ENCODE data around the gene EML4. TPM values are rescaled to one million over a fixed set of nuclear protein-coding genes. Genes with fewer than 3 reads are reported as not detected.

Gene EML4
- total and polyA plus RNA-seq, 9 of the 15 experiments (the other 6 are each of a cell fraction or from before 2014, with no cell fraction given) = 14.7 to 48.3 (median 36.5) TPM

DNA sequence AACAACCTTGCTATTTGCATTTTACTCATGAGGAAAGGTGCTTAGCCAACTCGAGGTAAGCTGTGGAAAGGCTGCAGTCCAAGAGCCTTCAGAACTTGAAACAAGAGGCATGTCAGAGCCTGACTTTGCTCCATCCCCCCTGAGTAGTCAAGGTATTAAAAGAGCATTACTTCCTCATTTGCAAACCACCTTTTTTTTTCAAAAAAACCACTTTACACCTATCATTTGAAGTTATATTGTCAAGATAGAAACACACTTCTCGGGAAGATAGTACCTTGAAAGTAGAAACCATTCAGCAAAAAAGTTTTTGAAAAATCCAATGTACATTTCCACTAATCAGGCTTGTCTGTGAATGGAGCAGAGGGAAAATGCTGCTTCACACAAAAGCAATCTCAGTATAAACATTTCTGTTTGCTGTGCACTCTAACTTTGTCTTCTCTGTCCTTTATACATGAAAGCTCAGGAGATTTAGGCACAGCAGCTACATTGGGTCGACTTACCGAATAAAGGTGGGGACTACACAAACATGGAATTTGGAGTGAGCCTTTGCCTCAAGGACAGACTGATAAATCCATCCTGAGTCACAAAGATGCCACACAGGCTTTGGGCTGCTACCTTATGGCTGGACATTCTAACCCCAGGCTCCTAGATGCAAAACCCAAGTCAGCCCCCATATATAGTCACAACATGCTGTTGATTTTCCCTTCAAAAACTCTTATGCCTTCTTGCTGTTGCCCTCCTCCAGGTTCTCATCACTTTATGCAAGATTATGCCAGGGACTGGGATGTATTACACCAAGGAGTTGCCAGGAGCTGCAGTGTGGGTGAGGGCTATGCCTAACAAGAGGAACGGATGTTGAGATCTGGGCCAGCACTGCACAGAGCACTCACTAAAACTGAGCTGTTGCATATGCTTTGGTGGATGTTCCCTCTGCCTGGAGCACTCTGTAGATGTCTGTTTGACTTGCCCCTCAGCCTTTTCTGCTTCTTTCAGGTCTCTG is 41.4 kb upstream of the EML4 start:
- ChIA-PET POLR2A (interaction anchor here (0.6 kb wide), 1 partner anchor 71 kb away, joined by 3 read pairs; no protein-coding TSS in a partner anchor), CTCF (ENCODE audit: low intra/inter-chr PET ratio) (no interaction called here)
- intact Hi-C loops (cut with micrococcal nuclease) = no loop called here
- Histone ChIP-seq H4K20me1 (replicated peaks; ENCODE audit: control insufficient read depth, insufficient read depth, low read length) (no peaks in the 10 kb centered on the region), H3K36me3 (ENCODE audit: control insufficient read depth, insufficient read depth, low read length) (no peaks in the 10 kb centered on the region), H3K27me3 (ENCODE audit: control insufficient read depth in 2 of 2, insufficient read depth in 2 of 2, low read length in 2 of 2) (peaks cover 13 to 23% of the 10 kb centered on the region in 2 experiments; a peak in 3 of 5 replicates), H3K9me1 (ENCODE audit: control insufficient read depth, insufficient read depth, low read length) (no peaks in the 10 kb centered on the region), H3K4me3 (no peak overlapping the region), H3K9me3 (replicated peaks; ENCODE audit: control insufficient read depth, insufficient read depth, low read depth, low read length) (no peaks in the 10 kb centered on the region), H3K9ac (ENCODE audit: insufficient read depth in 1 of 2, low read depth in 2 of 2, low read length in 2 of 2) (no peak overlapping the region), H3K4me2 (ENCODE audit: insufficient read depth, low read length) (no peak overlapping the region), H2AFZ (ENCODE audit: low read depth, low read length) (no peak overlapping the region), H3K27ac (ENCODE audit: extremely low read depth, low read depth, low read length) (no peak overlapping the region), H3K79me2 (ENCODE audit: control insufficient read depth, insufficient read depth, low read length) (no peaks in the 10 kb centered on the region), H3K4me1 (replicated peaks in 1 of 2; ENCODE audit: control insufficient read depth in 2 of 2, insufficient read depth in 2 of 2, low read length in 2 of 2) (peaks cover 9% of the 10 kb centered on the region in 2 experiments)
- ATAC-seq (no peak), FAIRE-seq (no peak), DNase-seq (ENCODE audit: extremely low read depth in 1 of 4, low spot score in 3 of 4) (no peak)
- in situ Hi-C loops (cut with MboI) = no loop called here
- 4% methylated on average over 5 of the region's 5 CpGs for WGBS (ENCODE audit: insufficient coverage, low coverage, missing lambda C conversion rate)
- BruUV-seq (replicated peaks) = no TSS peak
- TF ChIP-seq, protein P1, sequence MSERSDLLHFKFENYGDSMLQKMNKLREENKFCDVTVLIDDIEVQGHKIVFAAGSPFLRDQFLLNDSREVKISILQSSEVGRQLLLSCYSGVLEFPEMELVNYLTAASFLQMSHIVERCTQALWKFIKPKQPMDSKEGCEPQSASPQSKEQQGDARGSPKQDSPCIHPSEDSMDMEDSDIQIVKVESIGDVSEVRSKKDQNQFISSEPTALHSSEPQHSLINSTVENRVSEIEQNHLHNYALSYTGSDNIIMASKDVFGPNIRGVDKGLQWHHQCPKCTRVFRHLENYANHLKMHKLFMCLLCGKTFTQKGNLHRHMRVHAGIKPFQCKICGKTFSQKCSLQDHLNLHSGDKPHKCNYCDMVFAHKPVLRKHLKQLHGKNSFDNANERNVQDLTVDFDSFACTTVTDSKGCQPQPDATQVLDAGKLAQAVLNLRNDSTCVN (CRISPR knock-in tag; IDR thresholded peaks at IDR 0.05) = no peak
- TF ChIP-seq ZNF644 (tag; IDR thresholded peaks at IDR 0.05; ENCODE audit: low read depth) (no peak), KHSRP (IDR thresholded peaks at IDR 0.05) (no peak), ELF4 (CRISPR knock-in tag; IDR thresholded peaks at IDR 0.05) (no peak), ZBTB8A (IDR thresholded peaks at IDR 0.05; ENCODE audit: partially characterized antibody) (no peak), TCFL5 (CRISPR knock-in tag; conservative IDR thresholded peaks at IDR 0.05) (no peak), PTTG1 (tag; IDR thresholded peaks at IDR 0.05; ENCODE audit: low read depth) (no peak)
- TF ChIP-seq, protein P2, sequence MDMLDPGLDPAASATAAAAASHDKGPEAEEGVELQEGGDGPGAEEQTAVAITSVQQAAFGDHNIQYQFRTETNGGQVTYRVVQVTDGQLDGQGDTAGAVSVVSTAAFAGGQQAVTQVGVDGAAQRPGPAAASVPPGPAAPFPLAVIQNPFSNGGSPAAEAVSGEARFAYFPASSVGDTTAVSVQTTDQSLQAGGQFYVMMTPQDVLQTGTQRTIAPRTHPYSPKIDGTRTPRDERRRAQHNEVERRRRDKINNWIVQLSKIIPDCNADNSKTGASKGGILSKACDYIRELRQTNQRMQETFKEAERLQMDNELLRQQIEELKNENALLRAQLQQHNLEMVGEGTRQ (CRISPR knock-in tag; IDR thresholded peaks at IDR 0.05) = no peak
- TF ChIP-seq, protein P3, sequence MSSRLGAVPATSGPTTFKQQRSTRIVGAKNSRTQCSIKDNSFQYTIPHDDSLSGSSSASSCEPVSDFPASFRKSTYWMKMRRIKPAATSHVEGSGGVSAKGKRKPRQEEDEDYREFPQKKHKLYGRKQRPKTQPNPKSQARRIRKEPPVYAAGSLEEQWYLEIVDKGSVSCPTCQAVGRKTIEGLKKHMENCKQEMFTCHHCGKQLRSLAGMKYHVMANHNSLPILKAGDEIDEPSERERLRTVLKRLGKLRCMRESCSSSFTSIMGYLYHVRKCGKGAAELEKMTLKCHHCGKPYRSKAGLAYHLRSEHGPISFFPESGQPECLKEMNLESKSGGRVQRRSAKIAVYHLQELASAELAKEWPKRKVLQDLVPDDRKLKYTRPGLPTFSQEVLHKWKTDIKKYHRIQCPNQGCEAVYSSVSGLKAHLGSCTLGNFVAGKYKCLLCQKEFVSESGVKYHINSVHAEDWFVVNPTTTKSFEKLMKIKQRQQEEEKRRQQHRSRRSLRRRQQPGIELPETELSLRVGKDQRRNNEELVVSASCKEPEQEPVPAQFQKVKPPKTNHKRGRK (tag; IDR thresholded peaks at IDR 0.05) = no peak
- TF ChIP-seq, protein P4, sequence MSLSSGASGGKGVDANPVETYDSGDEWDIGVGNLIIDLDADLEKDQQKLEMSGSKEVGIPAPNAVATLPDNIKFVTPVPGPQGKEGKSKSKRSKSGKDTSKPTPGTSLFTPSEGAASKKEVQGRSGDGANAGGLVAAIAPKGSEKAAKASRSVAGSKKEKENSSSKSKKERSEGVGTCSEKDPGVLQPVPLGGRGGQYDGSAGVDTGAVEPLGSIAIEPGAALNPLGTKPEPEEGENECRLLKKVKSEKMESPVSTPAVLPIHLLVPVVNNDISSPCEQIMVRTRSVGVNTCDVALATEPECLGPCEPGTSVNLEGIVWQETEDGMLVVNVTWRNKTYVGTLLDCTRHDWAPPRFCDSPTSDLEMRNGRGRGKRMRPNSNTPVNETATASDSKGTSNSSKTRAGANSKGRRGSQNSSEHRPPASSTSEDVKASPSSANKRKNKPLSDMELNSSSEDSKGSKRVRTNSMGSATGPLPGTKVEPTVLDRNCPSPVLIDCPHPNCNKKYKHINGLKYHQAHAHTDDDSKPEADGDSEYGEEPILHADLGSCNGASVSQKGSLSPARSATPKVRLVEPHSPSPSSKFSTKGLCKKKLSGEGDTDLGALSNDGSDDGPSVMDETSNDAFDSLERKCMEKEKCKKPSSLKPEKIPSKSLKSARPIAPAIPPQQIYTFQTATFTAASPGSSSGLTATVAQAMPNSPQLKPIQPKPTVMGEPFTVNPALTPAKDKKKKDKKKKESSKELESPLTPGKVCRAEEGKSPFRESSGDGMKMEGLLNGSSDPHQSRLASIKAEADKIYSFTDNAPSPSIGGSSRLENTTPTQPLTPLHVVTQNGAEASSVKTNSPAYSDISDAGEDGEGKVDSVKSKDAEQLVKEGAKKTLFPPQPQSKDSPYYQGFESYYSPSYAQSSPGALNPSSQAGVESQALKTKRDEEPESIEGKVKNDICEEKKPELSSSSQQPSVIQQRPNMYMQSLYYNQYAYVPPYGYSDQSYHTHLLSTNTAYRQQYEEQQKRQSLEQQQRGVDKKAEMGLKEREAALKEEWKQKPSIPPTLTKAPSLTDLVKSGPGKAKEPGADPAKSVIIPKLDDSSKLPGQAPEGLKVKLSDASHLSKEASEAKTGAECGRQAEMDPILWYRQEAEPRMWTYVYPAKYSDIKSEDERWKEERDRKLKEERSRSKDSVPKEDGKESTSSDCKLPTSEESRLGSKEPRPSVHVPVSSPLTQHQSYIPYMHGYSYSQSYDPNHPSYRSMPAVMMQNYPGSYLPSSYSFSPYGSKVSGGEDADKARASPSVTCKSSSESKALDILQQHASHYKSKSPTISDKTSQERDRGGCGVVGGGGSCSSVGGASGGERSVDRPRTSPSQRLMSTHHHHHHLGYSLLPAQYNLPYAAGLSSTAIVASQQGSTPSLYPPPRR (CRISPR knock-in tag; IDR thresholded peaks at IDR 0.05; ENCODE audit: borderline replicate concordance) = no peak
- TF ChIP-seq, protein P5, sequence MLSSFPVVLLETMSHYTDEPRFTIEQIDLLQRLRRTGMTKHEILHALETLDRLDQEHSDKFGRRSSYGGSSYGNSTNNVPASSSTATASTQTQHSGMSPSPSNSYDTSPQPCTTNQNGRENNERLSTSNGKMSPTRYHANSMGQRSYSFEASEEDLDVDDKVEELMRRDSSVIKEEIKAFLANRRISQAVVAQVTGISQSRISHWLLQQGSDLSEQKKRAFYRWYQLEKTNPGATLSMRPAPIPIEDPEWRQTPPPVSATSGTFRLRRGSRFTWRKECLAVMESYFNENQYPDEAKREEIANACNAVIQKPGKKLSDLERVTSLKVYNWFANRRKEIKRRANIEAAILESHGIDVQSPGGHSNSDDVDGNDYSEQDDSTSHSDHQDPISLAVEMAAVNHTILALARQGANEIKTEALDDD (IDR thresholded peaks at IDR 0.05) = no peak
